Astrocyte of the spinal cord (primary cell): ENCODE results near the gene PEPD.

Experiments used
- DNase-seq: peaks from one replicate; pipeline ENCODE4 v3.0.0; 2011; ENCODE audit warnings: low read depth, low spot score
- H3K4me3 ChIP-seq: 2 replicates; pipeline ENCODE4 v1.5.1; 2011; ENCODE audit warnings: low read depth, mild to moderate bottlenecking, low read length, moderate library complexity
- CTCF ChIP-seq: IDR thresholded peaks from 2 replicates; pipeline ENCODE4 v1.5.1; 2012; ENCODE audit warnings: low read depth, mild to moderate bottlenecking, low read length, inconsistent platforms
- in situ Hi-C: cut with HindIII; loops from 2 replicates; pipeline ENCODE4 v1.10.0; 2017; ENCODE audit warnings: low sequenced_read_pairs

PEPD gene

DNA sequence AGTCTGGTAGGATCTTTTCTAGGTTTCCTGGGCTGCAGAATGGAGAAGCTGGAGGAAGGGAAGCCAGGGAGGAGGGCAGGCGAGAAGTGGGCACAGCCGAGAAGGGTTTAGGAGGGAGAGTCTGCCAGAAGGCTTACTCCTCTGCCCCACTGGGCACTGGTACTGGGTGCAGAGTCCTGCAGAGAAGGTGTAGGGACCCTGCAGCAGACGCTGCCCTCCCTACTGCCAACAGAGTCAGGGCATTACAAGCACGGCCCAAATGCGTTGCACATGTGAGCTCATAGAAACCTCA, 726 bp upstream of the PEPD start:
- peak overlapping the region; percentile 67 for H3K4me3 ChIP-seq
- no peak for TF ChIP-seq CTCF
- in situ Hi-C loops = no loop called here
- DNase-seq = no peak

DNA sequence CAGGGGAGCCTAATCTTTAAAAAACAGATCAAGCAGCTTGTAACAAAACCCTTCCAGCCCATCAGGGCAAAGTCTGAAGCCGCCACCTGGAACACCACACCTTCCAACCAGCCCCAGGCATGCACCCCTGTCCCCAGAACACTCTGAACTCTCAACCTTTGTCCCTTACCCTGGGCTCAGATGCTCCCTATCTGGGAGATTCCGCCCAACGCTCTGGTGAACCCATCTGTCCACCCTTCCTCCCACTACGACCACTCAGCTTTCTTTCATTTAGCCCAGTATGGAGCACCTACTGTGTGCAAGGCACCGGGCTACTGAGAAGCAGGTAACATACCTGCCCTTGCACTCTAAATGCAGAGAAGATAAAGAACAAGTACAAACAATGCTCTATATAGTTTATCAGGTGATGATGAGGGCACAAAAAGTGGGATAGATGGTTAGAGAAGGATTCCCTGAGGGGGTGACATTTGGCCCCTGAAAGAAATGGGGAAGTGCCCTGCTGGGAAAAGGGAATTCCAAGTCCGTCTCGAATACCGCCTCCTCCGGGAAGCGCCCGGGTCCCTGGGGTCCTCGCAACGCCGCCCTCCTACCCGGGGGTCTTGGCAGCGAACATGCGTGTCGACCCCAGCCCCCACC, 629 bp downstream of the PEPD start:
- H3K4me3 ChIP-seq = peak overlapping the region; percentile 67
- DNase-seq = no peak
- in situ Hi-C loops = no loop called here
- TF ChIP-seq CTCF = no peak

- no peak for DNase-seq
- no peak for TF ChIP-seq CTCF
- H3K4me3 ChIP-seq = no peak overlapping the region
- in situ Hi-C loops = no loop called here
These were observed 1.4 kb downstream of the PEPD start for GRCh38 chr19:33520048-33520643.

GRCh38 chr19:33519416-33519815, 2.2 kb downstream of the PEPD start:
- in situ Hi-C loops = no loop called here
- no peak for TF ChIP-seq CTCF
- DNase-seq = no peak
- no peak overlapping the region for H3K4me3 ChIP-seq

- H3K4me3 ChIP-seq = no peak overlapping the region
- DNase-seq = no peak
- in situ Hi-C loops = no loop called here
- TF ChIP-seq CTCF = no peak
These were observed 3.0 kb downstream of the PEPD start for GRCh38 chr19:33518541-33518940.

- in situ Hi-C loops = no loop called here
- DNase-seq = no peak
- TF ChIP-seq CTCF = no peak
- H3K4me3 ChIP-seq = no peak overlapping the region
These were observed 3.7 kb downstream of the PEPD start for GRCh38 chr19:33517922-33518321.
